HG02885 (cell line): Measurements from ENCODE around the gene AFAP1.

Experiments
- ATAC-seq: cut with Tn5 transposase; IDR thresholded peaks from one replicate; pipeline ENCODE4 v1.9.1; 2021; ENCODE audit warnings: mild to moderate bottlenecking; ENCODE audit not compliant: unreplicated experiment, poor library complexity

The AFAP1 gene

DNA sequence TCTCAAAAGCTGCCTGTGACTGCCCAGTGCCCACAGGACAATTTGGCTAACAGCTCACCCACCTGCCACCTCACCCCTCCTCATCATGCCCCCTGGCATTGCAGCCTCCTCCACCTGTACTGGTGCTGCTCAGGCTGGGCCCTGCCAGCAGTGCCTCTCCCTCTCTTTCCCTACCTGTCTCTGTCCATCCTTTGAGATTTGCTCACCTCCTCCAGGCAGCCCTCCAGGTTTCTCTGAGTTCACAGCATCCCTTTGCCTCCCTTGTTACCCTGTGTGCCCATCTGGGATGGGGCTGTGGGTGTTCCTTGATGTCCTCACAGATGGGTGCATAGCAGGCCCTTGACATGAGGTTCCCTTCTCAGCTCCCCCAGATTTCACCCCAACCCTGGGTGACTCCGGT is 224.9 kb downstream of the AFAP1 start:
- no peak for ATAC-seq

DNA sequence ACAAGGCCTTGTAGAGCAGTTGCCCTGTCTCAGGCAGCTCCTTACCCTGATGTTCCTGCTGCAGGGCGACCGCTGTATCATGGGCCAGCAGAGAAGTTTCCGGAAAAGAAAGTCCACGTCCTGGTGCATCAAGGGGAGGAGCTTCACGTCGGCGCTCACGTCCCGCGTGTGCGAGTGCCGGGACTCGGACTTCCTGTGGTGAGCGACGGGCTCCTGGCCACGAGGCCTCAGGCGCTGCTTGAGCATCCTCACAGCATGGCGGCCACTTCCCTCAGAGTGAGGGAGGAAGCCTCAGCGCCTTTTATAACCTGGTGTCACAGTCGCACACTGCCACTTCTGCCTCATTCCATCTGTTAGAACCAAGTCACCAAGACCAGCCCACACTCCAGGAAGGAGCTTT is 225.5 kb downstream of the AFAP1 start:
- ATAC-seq = no peak

DNA sequence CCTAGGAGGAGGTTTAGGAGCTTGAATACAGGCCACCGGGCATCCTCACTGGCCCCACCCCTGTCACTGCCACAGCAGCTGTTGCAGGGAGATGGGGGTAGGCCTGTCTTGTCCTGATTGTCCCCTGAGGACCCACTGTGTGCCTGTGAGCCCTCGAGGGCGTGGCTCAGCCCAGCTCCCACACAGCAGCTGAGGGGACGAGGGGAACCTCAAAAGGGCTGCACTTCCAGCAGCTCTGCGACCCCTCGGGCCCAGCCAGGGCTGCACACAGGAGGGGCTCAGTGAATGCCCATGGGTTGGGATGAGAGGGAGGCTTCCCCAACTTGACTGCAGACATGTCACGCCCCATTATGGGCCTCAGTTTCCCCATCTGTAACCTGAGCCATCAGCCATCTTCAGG is 225.9 kb downstream of the AFAP1 start:
- no peak for ATAC-seq

DNA sequence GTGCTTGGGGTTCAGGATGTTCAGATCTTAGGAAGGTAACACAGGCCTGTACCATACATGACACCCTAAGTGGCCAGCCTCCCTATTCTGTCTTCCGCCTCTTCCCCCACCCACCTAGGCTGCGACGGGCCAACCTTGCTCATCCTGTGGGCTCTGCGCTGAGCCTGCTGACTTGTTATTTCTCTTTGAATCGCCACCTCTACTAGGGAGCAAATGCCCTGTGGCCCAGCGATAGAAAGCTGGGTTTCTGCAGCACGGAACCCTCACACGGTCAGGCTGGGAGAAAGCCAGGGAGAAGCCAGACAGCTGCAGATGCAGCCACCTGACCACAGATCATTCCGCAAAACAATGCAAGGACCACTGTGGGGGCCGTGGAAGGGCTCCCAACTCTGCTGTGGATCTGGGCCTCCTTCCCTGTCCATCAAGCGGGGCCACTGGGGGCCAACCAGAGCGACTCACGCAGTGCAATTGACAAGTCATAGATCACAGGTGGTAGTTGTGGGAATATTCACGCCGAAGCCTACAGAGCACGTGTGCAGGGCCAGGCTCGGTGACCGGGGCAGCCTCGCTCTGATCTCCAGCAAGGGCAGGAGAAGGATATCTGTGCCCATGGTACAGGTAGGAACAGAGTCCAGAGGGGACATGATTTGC is 227.5 kb downstream of the AFAP1 start:
- ATAC-seq = no peak

DNA sequence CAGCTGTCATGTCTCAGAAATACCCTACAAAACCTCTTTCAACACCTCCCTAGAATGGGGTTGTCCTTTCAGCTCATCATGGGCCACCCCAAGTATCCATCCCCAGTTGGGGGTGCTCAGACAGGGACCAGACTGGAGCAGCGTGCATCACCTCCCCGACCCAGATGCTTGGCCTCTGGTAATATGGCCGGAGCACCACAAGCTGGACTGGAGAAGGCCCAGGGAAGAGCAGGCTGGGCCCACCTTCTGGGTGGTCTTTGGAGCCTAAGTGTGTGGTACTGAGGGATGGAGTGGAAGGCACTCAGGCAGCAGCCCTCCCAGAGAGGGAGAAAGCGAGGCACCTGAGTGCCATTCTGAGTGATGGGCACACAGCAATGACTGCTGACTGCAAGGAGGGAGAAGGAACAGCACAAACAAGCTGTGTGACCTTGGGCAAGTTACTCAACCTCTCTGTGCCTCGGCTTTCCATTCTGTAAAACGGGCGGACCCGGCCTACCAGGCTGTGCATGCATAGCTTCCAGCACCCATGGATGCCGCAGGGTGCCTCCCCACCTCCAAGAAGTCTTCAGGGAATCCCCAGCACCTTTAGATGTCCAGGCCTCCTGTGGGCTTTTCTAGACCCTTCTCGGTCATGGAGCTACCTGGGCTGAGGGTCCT is 228.2 kb downstream of the AFAP1 start:
- ATAC-seq = no peak

DNA sequence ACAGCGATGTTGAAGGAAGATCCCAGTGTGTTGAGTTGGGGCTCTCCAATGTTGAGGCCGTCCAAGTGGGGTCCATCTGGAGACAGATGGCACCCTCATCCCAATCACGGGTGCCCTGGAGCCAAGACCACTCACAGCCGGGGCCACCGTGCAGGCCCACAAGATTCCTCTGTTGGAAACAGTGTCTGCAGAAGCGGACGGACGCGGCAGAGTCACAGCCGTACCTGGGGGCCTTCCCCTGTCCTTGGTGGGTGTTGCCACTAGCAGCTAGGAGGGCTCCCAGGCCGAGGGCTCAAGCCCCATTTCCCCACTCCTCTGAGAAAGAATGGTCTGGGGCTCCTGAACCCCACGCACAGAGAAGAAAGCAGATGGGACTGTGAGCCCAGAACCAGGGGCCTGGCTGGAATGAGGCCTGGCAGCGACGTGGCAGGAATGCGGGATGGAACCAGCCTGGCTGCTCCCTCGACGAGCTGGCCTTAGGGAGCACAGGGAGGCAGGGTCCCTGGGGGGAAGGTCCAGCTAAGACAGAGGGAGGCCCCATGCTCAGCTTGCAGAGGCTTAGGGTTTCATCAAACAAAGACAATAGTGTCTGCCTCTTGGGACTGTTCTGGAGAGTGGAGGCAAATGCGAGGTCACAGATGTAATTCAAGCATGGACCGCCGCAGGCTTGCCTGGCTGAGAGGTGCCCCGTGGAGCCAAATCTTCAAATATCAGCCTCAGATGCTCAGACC is 228.9 kb downstream of the AFAP1 start:
- ATAC-seq = no peak

DNA sequence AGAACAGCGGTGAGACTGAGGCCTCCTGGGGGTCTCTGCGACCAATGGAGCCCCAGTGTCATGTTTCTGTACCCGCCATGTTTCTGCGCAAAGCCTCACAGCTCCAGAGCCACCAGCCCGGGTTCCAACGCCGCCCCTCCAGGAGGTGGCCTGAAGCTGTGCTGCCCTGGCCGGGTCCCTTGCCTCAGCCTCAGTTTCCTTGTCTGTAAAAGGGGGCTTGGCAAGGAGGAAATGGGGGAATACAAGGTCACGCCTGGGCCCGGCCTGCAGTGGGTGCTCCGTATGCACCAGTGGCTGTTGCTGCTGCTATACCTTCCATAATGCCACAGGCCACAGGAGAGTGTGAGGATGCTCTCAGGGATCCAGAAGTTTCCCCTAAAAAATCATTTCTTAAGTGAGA is 229.5 kb downstream of the AFAP1 start:
- no peak for ATAC-seq

DNA sequence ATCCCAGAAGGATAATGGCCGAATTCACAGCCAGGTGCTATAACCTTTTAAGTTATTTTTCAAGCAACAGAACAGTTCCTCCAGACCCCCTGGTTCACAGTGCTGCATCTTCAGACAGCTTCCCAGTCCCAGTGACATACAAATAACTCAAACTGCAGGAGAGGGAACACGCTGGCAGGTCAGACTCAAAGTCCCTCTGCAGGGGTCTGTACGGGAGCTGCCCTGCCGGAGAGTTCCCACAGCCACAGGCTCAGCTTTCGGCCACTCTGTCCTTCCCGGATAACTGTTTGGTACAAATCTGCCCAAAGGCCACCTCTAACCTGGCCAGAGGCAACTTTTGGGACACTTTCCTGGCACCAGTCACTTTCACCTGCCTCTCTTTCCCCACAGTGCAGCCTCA is 230.2 kb downstream of the AFAP1 start:
- no peak for ATAC-seq

DNA sequence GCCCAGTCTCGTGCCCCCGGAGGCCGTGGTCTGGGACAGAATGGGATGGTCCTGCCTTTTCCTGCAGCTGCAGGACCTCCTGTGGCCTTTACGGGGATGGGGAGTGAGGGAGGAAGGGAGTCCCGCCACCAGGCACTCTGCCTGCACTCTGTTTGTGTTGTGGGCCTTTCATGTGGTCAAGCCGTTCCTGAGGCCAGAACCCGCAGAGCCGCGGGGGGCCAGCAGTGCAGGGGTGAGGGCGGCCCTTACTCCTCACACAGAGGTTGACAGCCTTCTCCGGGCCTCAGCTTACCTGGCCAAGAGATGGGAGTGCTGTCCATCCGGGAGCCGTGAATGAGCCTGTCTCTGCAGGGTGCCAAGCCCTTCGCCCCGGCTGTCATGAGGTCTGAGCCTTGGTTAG is 230.7 kb downstream of the AFAP1 start:
- no peak for ATAC-seq
